H1 (cell line): ENCODE results near the gene SERGEF. TPM values are rescaled to one million over a fixed set of nuclear protein-coding genes. Genes with fewer than 3 reads are reported as not detected.

Source experiments
- CTCF ChIA-PET: fragments of 300-600 bp; sonication (Branson Sonifier 250); formaldehyde crosslinking; loops from one replicate; lab custom pipeline; 2021; ENCODE audit not compliant: partially characterized antibody; lab: Charles Lee
- POLR2A ChIA-PET: fragments of 300-600 bp; sonication (Branson Sonifier 250); formaldehyde crosslinking; loops from one replicate; lab custom pipeline; 2021; ENCODE audit warnings: inconsistent platforms; ENCODE audit not compliant: partially characterized antibody; lab: Charles Lee
- DNase-seq, 2 experiments: peaks; one replicate each; pipeline versions ENCODE4 v3.0.0 to v3.0.0-alpha.2; 2010 to 2022; ENCODE audit warnings: low spot score in 2 of 2, low read depth in 1 of 2, mixed read lengths in 1 of 2
- FAIRE-seq: peaks from 2 replicates; lab custom pipeline; 2011; peaks lifted over from hg19 to GRCh38; lab: Jason Lieb, UNC
- H2AFZ ChIP-seq: 2 replicates; pipeline ENCODE4 v1.8.1; 2012; ENCODE audit warnings: low read length, inconsistent platforms
- H2AK5ac ChIP-seq: 2 replicates; pipeline ENCODE4 v1.6.1; 2013; ENCODE audit warnings: low read depth, low read length
- H2BK120ac ChIP-seq: replicated peaks from 2 replicates; pipeline ENCODE3; 2013; ENCODE audit warnings: low read depth, low read length, inconsistent platforms
- H2BK12ac ChIP-seq: 2 replicates; pipeline ENCODE4 v1.6.1; 2013; ENCODE audit warnings: low read depth, low read length
- H2BK15ac ChIP-seq: 2 replicates; pipeline ENCODE4 v1.6.1; 2013; ENCODE audit warnings: low read length
- H2BK20ac ChIP-seq: 2 replicates; pipeline ENCODE4 v1.6.1; 2013; ENCODE audit warnings: low read length
- H2BK5ac ChIP-seq: 2 replicates; pipeline ENCODE4 v1.6.1; 2013; ENCODE audit warnings: low read depth, low read length
- H3K14ac ChIP-seq: 2 replicates; pipeline ENCODE4 v1.6.1; 2013; ENCODE audit warnings: inconsistent platforms; ENCODE audit not compliant: insufficient read length
- H3K18ac ChIP-seq: 2 replicates; pipeline ENCODE4 v1.6.1; 2013; ENCODE audit warnings: low read length; ENCODE audit errors: extremely low read depth
- H3K23ac ChIP-seq: 2 replicates; pipeline ENCODE4 v1.6.1; 2013; ENCODE audit warnings: inconsistent platforms; ENCODE audit not compliant: insufficient read length
- H3K23me2 ChIP-seq: 2 replicates; pipeline ENCODE4 v1.6.1; 2013; ENCODE audit warnings: low read depth, low read length
- H3K27ac ChIP-seq: 2 replicates; pipeline ENCODE4 v1.6.1; 2011; ENCODE audit warnings: low read depth, low read length, inconsistent platforms
- H3K27me3 ChIP-seq, 4 experiments: replicated peaks in 1 of 4; 1 replicate in 1 of 4; 2 replicates in 3 of 4; pipeline versions ENCODE4 v1.6.1 to v1.8.1; 2011 to 2013; ENCODE audit warnings: low read length in 3 of 4, mild to moderate bottlenecking in 3 of 4, inconsistent platforms in 2 of 4, mixed read lengths in 2 of 4, moderate library complexity in 1 of 4; ENCODE audit not compliant: control insufficient read depth in 3 of 4, insufficient read depth in 3 of 4; ENCODE audit errors: extremely low read depth in 1 of 4
- H3K36me3 ChIP-seq, 4 experiments: 2 replicates each; pipeline versions ENCODE4 v1.6.1 to v1.8.1; 2011 to 2013; ENCODE audit warnings: mild to moderate bottlenecking in 4 of 4, low read length in 3 of 4, moderate library complexity in 2 of 4, control low read depth in 1 of 4, inconsistent platforms in 1 of 4; ENCODE audit not compliant: insufficient read depth in 4 of 4, control insufficient read depth in 2 of 4
- H3K4ac ChIP-seq: replicated peaks from 2 replicates; pipeline ENCODE3; 2013; ENCODE audit warnings: low read length, low read depth, mixed read lengths, inconsistent platforms; ENCODE audit not compliant: insufficient read length
- H3K4me1 ChIP-seq, 4 experiments: replicated peaks in 1 of 4; 1 replicate in 1 of 4; 2 replicates in 3 of 4; pipeline versions ENCODE4 v1.6.1 to v1.8.1; 2011 to 2013; ENCODE audit warnings: low read length in 3 of 4, inconsistent platforms in 2 of 4, mixed read lengths in 1 of 4; ENCODE audit not compliant: insufficient read depth in 4 of 4, control insufficient read depth in 3 of 4
- H3K4me2 ChIP-seq, 2 experiments: 2 replicates each; pipeline versions ENCODE4 v1.6.1 to v1.8.1; 2011 to 2013; ENCODE audit warnings: low read depth in 2 of 2, low read length in 2 of 2, control low read depth in 1 of 2, inconsistent platforms in 1 of 2, mild to moderate bottlenecking in 1 of 2; ENCODE audit not compliant: insufficient read depth in 1 of 2
- H3K4me3 ChIP-seq, 4 experiments: fragments of 200-600, 300-600 bp in 1 of 4; sonication (generic), shearing (Covaris generic), sonication (Bioruptor Twin) in 1 of 4; 2 replicates each; pipeline versions ENCODE4 v1.5.1 to v1.8.1; 2011 to 2016; ENCODE audit warnings: low read length in 4 of 4, low read depth in 3 of 4, control low read depth in 2 of 4, inconsistent platforms in 2 of 4, mild to moderate bottlenecking in 2 of 4, mixed read lengths in 1 of 4, moderate library complexity in 1 of 4; ENCODE audit not compliant: insufficient read depth in 2 of 4; ENCODE audit errors: extremely low read depth in 1 of 4
- H3K56ac ChIP-seq: replicated peaks from 2 replicates; pipeline ENCODE3; 2013; ENCODE audit warnings: low read depth, mild to moderate bottlenecking, mixed read lengths, low read length, inconsistent platforms; ENCODE audit not compliant: insufficient read length
- H3K79me1 ChIP-seq: 2 replicates; pipeline ENCODE4 v1.6.1; 2013; ENCODE audit warnings: low read depth, low read length, control low read depth
- H3K79me2 ChIP-seq, 2 experiments: 2 replicates each; pipeline versions ENCODE4 v1.6.1 to v1.8.1; 2012 to 2013; ENCODE audit warnings: low read length in 2 of 2, mild to moderate bottlenecking in 2 of 2, inconsistent platforms in 1 of 2; ENCODE audit not compliant: insufficient read depth in 2 of 2, control insufficient read depth in 1 of 2
- H3K9ac ChIP-seq, 4 experiments: replicated peaks in 1 of 4; 1 replicate in 1 of 4; 2 replicates in 3 of 4; pipeline versions ENCODE4 v1.6.1 to v1.8.1; 2011 to 2013; ENCODE audit warnings: low read depth in 3 of 4, low read length in 3 of 4, control low read depth in 2 of 4, mild to moderate bottlenecking in 2 of 4, moderate library complexity in 2 of 4, inconsistent platforms in 1 of 4; ENCODE audit errors: extremely low read depth in 1 of 4
- H3K9me3 ChIP-seq, 2 experiments: 2 replicates each; pipeline versions ENCODE4 v1.6.1 to v1.8.1; 2012 to 2013; ENCODE audit warnings: mild to moderate bottlenecking in 2 of 2, moderate library complexity in 2 of 2, control low read depth in 1 of 2, inconsistent platforms in 1 of 2, low read depth in 1 of 2, low read length in 1 of 2, mixed read lengths in 1 of 2; ENCODE audit not compliant: insufficient read depth in 2 of 2
- H4K20me1 ChIP-seq, 2 experiments: replicated peaks in 1 of 2; 2 replicates each; pipeline versions ENCODE3 to v1.8.1; 2011 to 2013; ENCODE audit warnings: inconsistent platforms in 2 of 2, low read length in 2 of 2, mild to moderate bottlenecking in 1 of 2; ENCODE audit not compliant: insufficient read depth in 2 of 2, control insufficient read depth in 1 of 2
- H4K5ac ChIP-seq: 2 replicates; pipeline ENCODE4 v1.6.1; 2013; ENCODE audit warnings: low read length, low read depth, mixed read lengths, inconsistent platforms; ENCODE audit not compliant: insufficient read length
- H4K8ac ChIP-seq: 2 replicates; pipeline ENCODE4 v1.8.0; 2013; ENCODE audit warnings: mild to moderate bottlenecking, moderate library complexity, low read length, inconsistent platforms; ENCODE audit not compliant: insufficient read depth; ENCODE audit errors: extremely low read depth
- H4K91ac ChIP-seq: replicated peaks from 2 replicates; pipeline ENCODE3; 2013; ENCODE audit warnings: low read length, mixed read lengths, inconsistent platforms; ENCODE audit not compliant: insufficient read length
- NANOG ChIP-seq: IDR thresholded peaks from 2 replicates; pipeline ENCODE4 v1.6.1; 2011; ENCODE audit warnings: low read length, low read depth, mild to moderate bottlenecking, inconsistent platforms; ENCODE audit not compliant: insufficient read depth, poor library complexity, severe bottlenecking
- RNF2 ChIP-seq: fragments of 200-900, 300-1000 bp; sonication (generic); IDR thresholded peaks from 2 replicates; pipeline ENCODE4 v1.7.1; 2016; ENCODE audit warnings: borderline replicate concordance, low read depth, mild to moderate bottlenecking, antibody characterized with exemption, low read length; ENCODE audit not compliant: poor library complexity, severe bottlenecking; ENCODE audit errors: missing control alignments
- RXRA ChIP-seq: IDR thresholded peaks from 2 replicates; pipeline ENCODE4 v1.6.1; 2011; ENCODE audit warnings: low read depth, mild to moderate bottlenecking, low read length, moderate library complexity; ENCODE audit not compliant: insufficient read depth
- WGBS, 2 experiments: shearing (Covaris generic) in 1 of 2; methylation state at CpG; one replicate each; pipeline versions ENCODE4 v1.1.6 to v1.1.7; 2013 to 2015; ENCODE audit warnings: low lambda C conversion rate in 2 of 2, mixed read lengths in 2 of 2, inconsistent platforms in 1 of 2, low coverage in 1 of 2, missing lambda C conversion rate in 1 of 2; ENCODE audit not compliant: insufficient replicate concordance in 2 of 2, insufficient coverage in 1 of 2, insufficient read length in 1 of 2; ENCODE audit errors: extremely low coverage in 1 of 2, missing lambda C conversion rate in 1 of 2; 5-methylcytosine and 5-hydroxymethylcytosine counted together
- polyA plus RNA-seq, 7 experiments: library from polyadenylated mRNA; depleted of rRNA in 3 of 7; stranded (reverse) in 5 of 7; unstranded in 2 of 7; fragments of >200 nt in 5 of 7; fragments of 200-250 nt in 2 of 7; gene quantifications; 1 replicate in 5 of 7; 2 replicates in 1 of 7; 4 replicates in 1 of 7; pipeline versions ENCODE4 v1.2.1 to v1.2.3, GENCODE V29; 2011 to 2013; ENCODE audit warnings: missing spikeins in 2 of 7, mixed read lengths in 2 of 7
- total RNA-seq: library from RNA; stranded (reverse); fragmentation: NEBNext Ultra II Directional; extraction: Animal tissue kit (Norgen Biotek cat#: 25700); gene quantifications from 2 replicates; pipeline ENCODE4 v1.2.1, GENCODE V29; 2021

Gene SERGEF
- total and polyA plus RNA-seq, 2 of the 8 experiments (the other 6 are each of a cell fraction or from before 2014, with no cell fraction given) = 16.6 to 28.8 TPM

DNA sequence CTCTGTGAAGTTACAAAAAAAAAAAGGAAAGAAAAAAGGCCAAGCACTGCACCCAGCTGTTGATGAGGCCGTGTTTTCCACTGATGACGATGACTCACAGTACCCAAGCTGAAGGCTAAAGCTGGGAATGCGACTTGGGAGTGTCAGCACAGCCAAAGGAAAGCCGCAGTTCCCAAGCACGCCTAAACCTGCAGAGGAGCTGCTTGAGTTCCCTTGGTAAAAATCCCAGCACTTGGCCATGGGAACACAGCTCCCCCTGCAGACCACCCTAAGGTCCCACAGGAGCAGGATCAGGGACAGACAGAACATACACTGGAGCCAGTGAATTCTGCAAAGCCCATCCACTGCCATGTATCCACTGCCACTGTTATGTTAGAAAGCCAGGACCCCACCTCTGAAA is 39.9 kb downstream of the SERGEF start:
- FAIRE-seq = peak; percentile 85
- H4K91ac ChIP-seq = no peak overlapping the region
- no peaks in the 10 kb centered on the region for H3K4me1 ChIP-seq
- H2BK15ac ChIP-seq = no peak overlapping the region
- no peaks in the 10 kb centered on the region for H3K79me1 ChIP-seq
- ChIA-PET CTCF (interaction anchor here (0.6 to 11.7 kb wide), 58 partner anchors 13 to 1801 kb away, joined by 3 to 276 read pairs (median 5); partner anchors contain the start of gene KCNC1), POLR2A (no interaction called here)
- H3K9me3 ChIP-seq = no peaks in the 10 kb centered on the region
- H3K36me3 ChIP-seq = peaks cover 0 to 3% (median 0%) of the 10 kb centered on the region in 4 experiments; a peak in 1 of 8 replicates
- no peak overlapping the region for H2AFZ ChIP-seq
- H2BK5ac ChIP-seq = no peak overlapping the region
- no peak overlapping the region for H3K4me2 ChIP-seq
- H4K20me1 ChIP-seq = peaks cover 2 to 3% of the 10 kb centered on the region in 2 experiments
- H3K18ac ChIP-seq = no peak overlapping the region
- no peak overlapping the region for H3K56ac ChIP-seq
- H2BK120ac ChIP-seq = no peak overlapping the region
- H3K9ac ChIP-seq = no peak overlapping the region
- H3K14ac ChIP-seq = no peak overlapping the region
- no peak overlapping the region for H3K27ac ChIP-seq
- H2AK5ac ChIP-seq = no peak overlapping the region
- H3K79me2 ChIP-seq = no peaks in the 10 kb centered on the region
- H2BK12ac ChIP-seq = no peak overlapping the region
- no peak overlapping the region for H4K5ac ChIP-seq
- no peaks in the 10 kb centered on the region for H3K27me3 ChIP-seq
- no peak overlapping the region for H3K4me3 ChIP-seq
- 27% methylated on average over 5 of the region's 5 CpGs; no CpG with 5 or more reads in 1 of the 2 experiments for WGBS, 2 experiments
- H3K23me2 ChIP-seq = no peaks in the 10 kb centered on the region
- H2BK20ac ChIP-seq = no peak overlapping the region
- peak; percentile 77 to 83 for DNase-seq
- H4K8ac ChIP-seq = no peak overlapping the region
- no peak overlapping the region for H3K23ac ChIP-seq
- H3K4ac ChIP-seq = no peak overlapping the region
- TF ChIP-seq RXRA = no peak
- no peak for TF ChIP-seq NANOG
- no peak for TF ChIP-seq RNF2
